Panc1 (cell line): ENCODE measurements around the gene PTGR3. TPM values are rescaled to one million over a fixed set of nuclear protein-coding genes. Genes with fewer than 3 reads are reported as not detected.

Experiments
- ATAC-seq: fragments of 200-7000 bp; cut with Tn5 transposase; 2 replicates; pipeline ENCODE4 v1.9.1; 2020; ENCODE audit warnings: mild to moderate bottlenecking, moderate library complexity
- BruUV-seq: library from RNA; stranded (reverse); fragments of 400-500 nt; replicated peaks from 2 replicates; lab custom pipeline; 2021; lab: Mats Ljungman, UMichigan
- CTCF ChIA-PET: fragments of 300-600 bp; sonication (Branson Sonifier 250); formaldehyde crosslinking; loops from one replicate; lab custom pipeline; 2022; ENCODE audit warnings: antibody characterized with exemption; lab: Charles Lee
- POLR2A ChIA-PET: fragments of 300-600 bp; sonication (Branson Sonifier 250); formaldehyde crosslinking; loops from one replicate; lab custom pipeline; 2022; ENCODE audit warnings: antibody characterized with exemption; lab: Charles Lee
- DNase-seq: peaks from one replicate; pipeline ENCODE4 v3.0.0-alpha.2; 2010; ENCODE audit warnings: low read depth, low spot score
- H3K27ac ChIP-seq: 2 replicates; pipeline ENCODE4 v1.5.1; 2011; ENCODE audit warnings: mild to moderate bottlenecking, low read length, inconsistent platforms
- H3K27me3 ChIP-seq: fragments of 200-500 bp; sonication (Bioruptor generic); 2 replicates; pipeline ENCODE4 v1.6.0; 2014; ENCODE audit warnings: low read length, inconsistent platforms; ENCODE audit not compliant: control insufficient read depth, insufficient read depth
- H3K36me3 ChIP-seq: fragments of 200-500 bp; sonication (Bioruptor generic); 2 replicates; pipeline ENCODE4 v1.5.1; 2014; ENCODE audit warnings: inconsistent platforms, mild to moderate bottlenecking, low read length, moderate library complexity; ENCODE audit not compliant: control insufficient read depth, insufficient read depth
- H3K4me1 ChIP-seq: 2 replicates; pipeline ENCODE4 v1.5.1; 2011; ENCODE audit warnings: inconsistent platforms, mild to moderate bottlenecking, low read length, moderate library complexity; ENCODE audit not compliant: control insufficient read depth, insufficient read depth
- H3K4me3 ChIP-seq, 2 experiments: 2 replicates each; pipeline ENCODE4 v1.5.1; 2011 to 2012; ENCODE audit warnings: low read depth in 2 of 2, low read length in 2 of 2, mild to moderate bottlenecking in 2 of 2, inconsistent platforms in 1 of 2, moderate library complexity in 1 of 2
- H3K9me3 ChIP-seq: fragments of 200-500 bp; sonication (Bioruptor generic); 2 replicates; pipeline ENCODE4 v1.5.1; 2014; ENCODE audit warnings: low read depth, mild to moderate bottlenecking, inconsistent platforms, low read length, moderate library complexity; ENCODE audit not compliant: control insufficient read depth, insufficient read depth
- CTCF ChIP-seq: fragments of 450-650 bp; IDR thresholded peaks from 2 replicates; pipeline ENCODE4 v1.5.1; 2017; ENCODE audit warnings: mild to moderate bottlenecking
- POLR2AphosphoS5 ChIP-seq: IDR thresholded peaks from 2 replicates; pipeline ENCODE4 v1.6.1; 2012; ENCODE audit warnings: mild to moderate bottlenecking, low read depth, low read length, moderate library complexity
- REST ChIP-seq, 2 experiments: IDR thresholded peaks; 2 replicates each; pipeline ENCODE4 v1.6.1; 2011 to 2012; ENCODE audit warnings: low read depth in 2 of 2, control low read depth in 1 of 2, low read length in 1 of 2, mild to moderate bottlenecking in 1 of 2, moderate library complexity in 1 of 2; ENCODE audit not compliant: insufficient read depth in 1 of 2
- SIN3A ChIP-seq: IDR thresholded peaks from 2 replicates; pipeline ENCODE4 v1.6.1; 2012; ENCODE audit warnings: low read depth, mild to moderate bottlenecking, low read length, moderate library complexity, borderline replicate concordance; ENCODE audit not compliant: insufficient read depth
- TCF7L2 ChIP-seq: IDR thresholded peaks from 2 replicates; pipeline ENCODE4 v1.6.1; 2011; ENCODE audit warnings: mild to moderate bottlenecking, low read depth, low read length, inconsistent platforms
- in situ Hi-C: cut with HindIII; loops from 2 replicates; pipeline ENCODE4 v1.10.0; 2016; ENCODE audit warnings: low sequenced_read_pairs, low pct_unique_long_range_greater_than_20kb
- intact Hi-C: fragments of 100-400 bp; cut with micrococcal nuclease; formaldehyde crosslinking; loops from one replicate; pipeline ENCODE4 v1.10.0; 2022; ENCODE audit not compliant: unreplicated experiment
- total RNA-seq: library from RNA; stranded (reverse); gene quantifications from one replicate; pipeline ENCODE4 v1.2.1, GENCODE V29; 2021; ENCODE audit not compliant: unreplicated experiment

Gene PTGR3
- total RNA-seq, 1 experiment from 2014 or later: 45.0 TPM

- DNase-seq (no peak), ATAC-seq (no peak)
- Histone ChIP-seq H3K27ac (no peak overlapping the region), H3K36me3 (no peaks in the 10 kb centered on the region), H3K4me1 (no peaks in the 10 kb centered on the region), H3K9me3 (no peaks in the 10 kb centered on the region), H3K27me3 (no peaks in the 10 kb centered on the region), H3K4me3 (no peak overlapping the region)
- CTCF ChIA-PET: no interaction called here
- intact Hi-C loops: no loop called here
- in situ Hi-C loops: no loop called here
- TF ChIP-seq CTCF: no peak
- TF ChIP-seq SIN3A: no peak
- no peak for TF ChIP-seq POLR2AphosphoS5
- TF ChIP-seq TCF7L2: no peak
- no peak for TF ChIP-seq REST (IDR thresholded peaks at IDR 0.05; ENCODE audit: insufficient read depth in 1 of 2, low read depth in 2 of 2, low read length in 1 of 2)
- POLR2A ChIA-PET: no interaction called here
- no TSS peak for BruUV-seq
Observed at GRCh38 chr18:75223687-75224347, 14.9 kb upstream of the PTGR3 start.

- Histone ChIP-seq H3K27me3 (no peaks in the 10 kb centered on the region), H3K4me1 (no peaks in the 10 kb centered on the region), H3K27ac (no peak overlapping the region), H3K9me3 (no peaks in the 10 kb centered on the region), H3K36me3 (no peaks in the 10 kb centered on the region), H3K4me3 (no peak overlapping the region)
- CTCF ChIA-PET: no interaction called here
- in situ Hi-C loops: no loop called here
- POLR2A ChIA-PET: no interaction called here
- ATAC-seq (no peak), DNase-seq (no peak)
- TF ChIP-seq POLR2AphosphoS5 (no peak), REST (IDR thresholded peaks at IDR 0.05; ENCODE audit: insufficient read depth in 1 of 2, low read depth in 2 of 2, low read length in 1 of 2) (no peak), SIN3A (no peak), TCF7L2 (no peak), CTCF (no peak)
- BruUV-seq: no TSS peak
- intact Hi-C loops: no loop called here
Observed at GRCh38 chr18:75222407-75222806, 13.5 kb upstream of the PTGR3 start.
